ENCODE results near the gene XAGE1B.
"Not testable (repeated sequence)": the region's sequence is repeated elsewhere in the genome, so short reads cannot be mapped to it uniquely, and the experiment has no call there.

- TF ChIP-seq, protein P1, sequence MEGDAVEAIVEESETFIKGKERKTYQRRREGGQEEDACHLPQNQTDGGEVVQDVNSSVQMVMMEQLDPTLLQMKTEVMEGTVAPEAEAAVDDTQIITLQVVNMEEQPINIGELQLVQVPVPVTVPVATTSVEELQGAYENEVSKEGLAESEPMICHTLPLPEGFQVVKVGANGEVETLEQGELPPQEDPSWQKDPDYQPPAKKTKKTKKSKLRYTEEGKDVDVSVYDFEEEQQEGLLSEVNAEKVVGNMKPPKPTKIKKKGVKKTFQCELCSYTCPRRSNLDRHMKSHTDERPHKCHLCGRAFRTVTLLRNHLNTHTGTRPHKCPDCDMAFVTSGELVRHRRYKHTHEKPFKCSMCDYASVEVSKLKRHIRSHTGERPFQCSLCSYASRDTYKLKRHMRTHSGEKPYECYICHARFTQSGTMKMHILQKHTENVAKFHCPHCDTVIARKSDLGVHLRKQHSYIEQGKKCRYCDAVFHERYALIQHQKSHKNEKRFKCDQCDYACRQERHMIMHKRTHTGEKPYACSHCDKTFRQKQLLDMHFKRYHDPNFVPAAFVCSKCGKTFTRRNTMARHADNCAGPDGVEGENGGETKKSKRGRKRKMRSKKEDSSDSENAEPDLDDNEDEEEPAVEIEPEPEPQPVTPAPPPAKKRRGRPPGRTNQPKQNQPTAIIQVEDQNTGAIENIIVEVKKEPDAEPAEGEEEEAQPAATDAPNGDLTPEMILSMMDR (conservative IDR thresholded peaks at IDR 0.05) = not testable (repeated sequence)
- TF ChIP-seq ZFX (IDR thresholded peaks at IDR 0.05) = not testable (repeated sequence)
Observed at GRCh38 chrX:52496419-52496772, 20.5 kb downstream of the XAGE1B start.
